SK-MEL-5 (cell line): ENCODE data around the gene SOWAHC. TPM values are rescaled to one million over a fixed set of nuclear protein-coding genes. Genes with fewer than 3 reads are reported as not detected.
"Not testable (repeated sequence)": the region's sequence is repeated elsewhere in the genome, so short reads cannot be mapped to it uniquely, and the experiment has no call there.

Experiments
- DNase-seq: peaks from one replicate; pipeline ENCODE4 v3.0.0-alpha.2; 2016; ENCODE audit warnings: low read depth, low spot score
- in situ Hi-C: cut with HindIII; loops from 2 replicates; pipeline ENCODE4 v1.10.0; 2016; ENCODE audit warnings: low sequenced_read_pairs, high pct_unique_total_duplicates, low pct_unique_long_range_greater_than_20kb
- polyA plus RNA-seq, 2 experiments: library from polyadenylated mRNA; depleted of rRNA; stranded (reverse); fragments of >200 nt; gene quantifications; 2 replicates each; pipeline ENCODE4 v1.2.3, GENCODE V29; 2015
- total RNA-seq: library from RNA; depleted of rRNA; stranded (reverse); fragments of >200 nt; shearing (Covaris generic); gene quantifications from 2 replicates; pipeline ENCODE4 v1.2.3, GENCODE V29; 2014; rRNA removed

Gene SOWAHC, protein sequence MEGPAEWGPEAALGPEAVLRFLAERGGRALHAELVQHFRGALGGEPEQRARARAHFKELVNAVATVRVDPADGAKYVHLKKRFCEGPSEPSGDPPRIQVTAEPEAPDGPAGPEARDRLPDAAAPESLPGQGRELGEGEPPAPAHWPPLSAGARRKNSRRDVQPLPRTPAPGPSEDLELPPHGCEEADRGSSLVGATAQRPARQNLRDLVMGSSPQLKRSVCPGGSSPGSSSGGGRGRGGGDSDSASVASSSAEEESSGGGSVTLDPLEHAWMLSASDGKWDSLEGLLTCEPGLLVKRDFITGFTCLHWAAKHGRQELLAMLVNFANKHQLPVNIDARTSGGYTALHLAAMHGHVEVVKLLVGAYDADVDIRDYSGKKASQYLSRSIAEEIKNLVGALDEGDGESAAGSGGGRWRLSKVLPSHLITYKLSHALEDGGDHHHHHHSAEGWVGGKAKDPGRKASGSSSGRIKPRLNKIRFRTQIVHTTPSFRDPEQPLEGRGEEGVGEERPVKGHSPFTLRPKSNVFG
- 8.5 and 8.6 TPM in 2 replicates for total RNA-seq
- 10.5 and 12.8 TPM in 2 replicates for polyA plus RNA-seq (2015; cell fraction: cytosol; rRNA removed)
- 2.6 and 4.3 TPM in 2 replicates for polyA plus RNA-seq (2015; cell fraction: nucleus; rRNA removed)

DNA sequence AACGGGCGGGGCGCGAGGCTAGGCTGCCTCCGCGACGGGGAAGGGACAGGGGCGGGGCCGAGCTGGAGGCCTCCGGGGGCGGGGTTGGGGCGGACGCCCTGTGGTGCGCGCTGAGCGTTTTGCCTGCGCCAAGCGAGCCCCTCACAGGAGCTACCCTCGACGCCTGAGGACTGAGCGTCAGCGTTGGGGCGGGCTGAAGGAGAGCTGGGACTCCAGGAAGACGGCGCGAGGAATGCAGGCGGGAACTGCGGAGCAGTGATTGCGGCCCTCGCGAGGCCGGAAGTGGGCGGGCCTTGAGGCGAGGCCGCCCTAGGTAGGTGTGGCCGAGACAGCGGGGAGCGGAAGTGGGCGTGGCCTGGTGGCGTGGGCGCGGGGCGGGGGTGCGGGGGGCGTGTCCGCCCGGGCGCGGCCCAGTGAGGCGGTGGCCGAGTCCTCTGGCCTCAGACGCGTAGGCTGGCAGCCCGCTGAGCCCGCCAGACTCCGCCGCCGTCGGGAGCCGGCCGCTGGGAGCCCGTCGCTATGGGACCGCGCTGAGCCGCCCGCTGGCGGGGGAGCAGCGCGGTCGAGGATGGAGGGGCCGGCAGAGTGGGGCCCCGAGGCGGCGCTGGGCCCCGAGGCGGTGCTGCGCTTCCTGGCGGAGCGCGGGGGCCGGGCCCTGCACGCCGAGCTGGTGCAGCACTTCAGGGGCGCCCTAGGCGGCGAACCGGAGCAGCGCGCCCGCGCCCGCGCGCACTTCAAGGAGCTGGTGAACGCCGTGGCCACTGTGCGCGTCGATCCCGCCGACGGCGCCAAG, at the start of gene SOWAHC, which contains the start of gene SEPTIN10:
Gene SOWAHC (plus strand): TSS at position 443 of the 793 bp plus-strand sequence. CDS start 126 bp downstream, at position 569.
Gene SEPTIN10 (minus strand): TSS at position 45 of the 793 bp plus-strand sequence. CDS start 139 bp downstream, outside the sequence.
- in situ Hi-C loops = no loop called here
- DNase-seq = peak; percentile 97

DNA sequence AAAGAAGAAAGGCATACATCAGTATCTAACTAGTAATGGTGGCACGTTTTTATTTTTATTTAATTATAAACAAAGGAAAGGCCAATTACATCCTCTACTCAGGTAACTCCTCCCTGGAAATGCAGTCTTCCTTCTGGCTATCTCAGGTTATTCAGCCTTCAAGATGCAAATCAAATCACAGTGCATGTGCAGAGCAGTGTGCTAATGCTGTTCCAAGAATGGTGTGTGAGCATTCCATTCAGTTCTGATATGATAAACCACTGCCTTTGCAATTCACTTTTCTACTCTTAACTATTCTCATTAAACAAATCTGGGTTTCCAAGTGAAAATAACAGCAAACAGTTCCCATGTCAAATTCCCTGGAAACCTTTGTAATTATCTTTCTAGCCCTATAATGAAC, 38.8 kb upstream of the SOWAHC start:
- DNase-seq = no peak
- in situ Hi-C loops = no loop called here

DNA sequence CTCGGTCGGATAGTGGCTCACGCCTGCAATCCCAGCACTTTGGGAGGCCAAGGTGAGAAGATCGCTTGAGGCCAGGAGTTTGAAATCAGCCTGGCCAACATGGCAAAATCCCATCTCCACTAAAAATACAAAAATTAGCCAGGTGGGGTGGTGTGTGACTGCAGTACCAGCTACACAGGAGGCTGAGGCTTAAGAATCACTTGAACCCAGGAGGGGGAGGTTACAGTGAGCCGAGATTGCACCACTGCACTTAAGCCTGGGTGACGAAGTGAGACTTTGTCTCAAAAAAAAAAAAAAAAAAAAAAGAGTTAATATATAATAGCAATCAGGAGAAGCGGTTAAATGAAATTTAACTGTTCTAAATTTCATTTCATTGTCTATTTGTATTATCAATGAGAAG, 36.5 kb upstream of the SOWAHC start:
- DNase-seq, in situ Hi-C loops: not testable (repeated sequence)

DNA sequence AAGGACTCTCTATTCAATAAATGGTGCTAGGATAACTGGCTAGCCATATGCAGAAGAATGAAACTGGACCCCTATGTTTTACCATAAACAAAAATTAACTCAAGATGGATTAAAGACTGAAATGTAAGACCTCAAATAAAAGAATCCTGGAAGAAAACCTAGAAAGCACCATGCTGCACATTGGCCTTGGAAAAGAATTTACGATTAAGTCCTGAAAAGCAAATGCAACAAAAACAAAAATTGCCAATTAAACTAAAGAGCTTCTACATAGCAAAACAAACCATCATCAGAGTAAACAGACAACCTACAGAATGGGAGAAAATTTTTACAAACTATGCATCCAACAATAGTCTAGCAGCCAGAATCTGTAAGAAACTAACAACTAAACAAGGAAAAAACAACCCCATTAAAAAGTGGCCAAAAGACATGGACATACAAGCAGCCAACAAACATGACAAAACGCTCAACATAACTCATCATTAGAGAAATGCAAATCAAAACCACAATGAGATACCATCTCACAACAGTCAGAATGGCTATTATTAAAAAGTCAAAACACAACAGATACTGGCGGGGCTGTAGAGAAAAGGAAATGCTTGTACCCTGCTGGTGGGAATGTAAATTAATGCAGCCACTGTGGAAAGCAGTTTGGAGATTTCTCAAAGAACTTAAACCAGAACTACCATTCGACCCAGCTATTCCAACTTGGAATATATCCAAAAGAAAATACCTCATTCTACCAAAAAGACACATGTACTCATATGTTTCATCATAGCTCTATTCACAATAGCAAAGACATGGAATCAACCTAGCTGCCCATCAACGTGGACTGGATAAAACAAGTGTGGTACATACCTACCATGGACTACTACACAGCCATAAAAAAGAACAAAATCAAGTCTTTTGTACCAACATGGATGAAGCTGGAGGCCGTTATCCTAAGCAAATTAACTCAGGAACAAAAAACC, 31.0 kb upstream of the SOWAHC start:
- in situ Hi-C loops = no loop called here
- DNase-seq = no peak

DNA sequence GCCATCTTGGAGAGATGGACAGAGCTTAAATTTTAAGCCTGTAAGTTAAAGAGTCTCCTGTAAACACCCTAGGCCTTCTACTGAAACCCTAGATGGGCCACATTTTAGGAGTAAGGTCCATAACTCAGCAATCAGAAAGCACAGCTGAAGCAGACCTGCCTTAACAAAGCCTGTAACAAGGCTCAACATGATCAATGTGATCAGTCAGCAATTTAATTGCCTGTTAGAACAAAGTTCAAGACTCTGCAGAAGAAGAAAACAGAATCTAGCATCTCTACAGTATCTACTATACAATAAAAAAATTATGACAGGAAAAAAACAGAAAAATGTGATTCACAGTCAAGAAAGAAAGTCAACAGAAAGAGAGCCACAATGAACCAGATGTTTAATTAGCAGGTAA, 27.5 kb upstream of the SOWAHC start:
- DNase-seq = no peak
- in situ Hi-C loops = no loop called here

DNA sequence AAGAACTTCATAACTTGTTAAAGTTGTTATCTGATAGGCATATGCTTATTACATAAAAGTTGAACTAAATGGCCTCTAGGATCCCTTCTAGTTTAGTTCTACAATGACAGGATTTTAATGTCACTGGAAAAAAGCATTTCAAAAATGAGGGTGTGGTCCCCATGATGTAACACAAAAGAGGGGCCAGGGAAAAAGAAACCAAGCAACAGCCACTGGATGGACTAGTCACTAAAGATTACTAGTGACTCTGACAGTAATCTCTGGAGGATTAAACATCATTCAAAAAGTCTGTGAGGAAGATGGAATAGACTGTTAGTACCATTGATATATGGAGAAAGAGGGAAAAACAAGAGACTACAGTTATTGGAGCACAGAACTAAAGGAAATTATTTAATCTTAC, 23.0 kb upstream of the SOWAHC start:
- in situ Hi-C loops = no loop called here

DNA sequence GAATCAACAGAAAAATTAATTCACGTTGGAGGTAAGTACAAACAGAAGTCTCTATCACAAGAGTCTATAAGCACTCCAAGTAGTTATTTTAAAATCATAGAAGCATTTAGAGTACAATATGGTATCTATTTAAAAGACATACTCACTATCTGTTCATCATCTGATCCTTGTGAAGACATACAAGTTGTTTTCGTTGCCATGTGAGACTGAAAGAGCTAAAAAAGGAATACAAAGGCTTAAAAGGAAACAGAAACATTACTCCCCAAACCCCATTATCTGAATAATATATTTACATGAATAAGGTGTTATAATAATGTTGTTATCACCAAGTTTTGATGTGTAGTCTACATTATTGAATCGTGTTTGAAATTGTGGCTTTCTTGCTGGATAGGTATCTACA, 21.3 kb upstream of the SOWAHC start:
- DNase-seq = no peak
- in situ Hi-C loops = no loop called here

More for the DNA sequence above, 23.0 kb upstream of the SOWAHC start:
- DNase-seq = no peak

DNA sequence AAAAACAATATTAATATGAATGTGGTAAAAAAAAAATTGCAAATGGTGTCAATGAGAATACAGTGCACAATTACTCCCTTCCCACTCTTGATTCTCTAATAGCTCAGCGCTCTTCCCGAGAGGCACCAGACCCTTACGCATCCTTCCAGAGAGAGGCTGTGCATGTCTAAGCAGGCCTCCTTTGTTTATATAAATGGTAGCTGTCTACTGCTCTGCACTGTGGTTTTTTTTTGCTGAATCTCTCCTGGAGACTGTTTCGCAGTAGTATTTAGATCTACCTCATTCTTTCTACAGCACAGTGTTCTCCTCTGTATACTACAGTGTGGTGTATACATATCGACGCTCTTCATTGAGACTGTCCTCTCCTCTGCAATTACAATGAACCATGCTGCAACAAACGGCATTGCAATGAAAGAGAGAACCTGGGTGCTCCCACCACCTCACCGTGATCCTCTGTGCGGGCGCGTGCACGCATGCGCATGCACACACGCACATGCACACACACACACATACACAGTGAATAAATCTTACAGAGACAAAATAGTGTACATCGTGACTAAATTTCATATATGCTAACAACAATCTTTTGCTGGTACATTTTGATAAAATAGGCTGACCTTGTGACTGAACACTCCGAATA, 19.8 kb upstream of the SOWAHC start:
- in situ Hi-C loops = no loop called here
- DNase-seq = no peak

DNA sequence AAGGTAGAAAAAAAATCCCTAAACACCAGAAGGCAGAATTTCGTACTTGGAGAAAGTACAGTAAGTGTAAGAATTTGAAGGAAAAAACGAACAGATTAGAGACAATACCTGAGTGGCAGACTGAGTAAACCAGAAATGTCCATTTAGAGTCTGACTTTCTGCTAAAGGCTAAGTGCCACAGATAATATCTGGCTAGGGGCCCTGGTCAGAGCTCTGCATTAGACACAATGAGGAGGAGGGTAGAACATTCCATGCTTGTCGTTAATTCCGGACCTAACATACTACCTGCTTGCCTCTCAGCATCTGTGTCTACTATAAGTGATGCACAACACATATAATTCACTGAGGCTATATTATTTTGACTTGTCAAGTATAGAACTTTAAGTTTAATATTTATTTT, 18.5 kb upstream of the SOWAHC start:
- DNase-seq = no peak
- in situ Hi-C loops = no loop called here

DNA sequence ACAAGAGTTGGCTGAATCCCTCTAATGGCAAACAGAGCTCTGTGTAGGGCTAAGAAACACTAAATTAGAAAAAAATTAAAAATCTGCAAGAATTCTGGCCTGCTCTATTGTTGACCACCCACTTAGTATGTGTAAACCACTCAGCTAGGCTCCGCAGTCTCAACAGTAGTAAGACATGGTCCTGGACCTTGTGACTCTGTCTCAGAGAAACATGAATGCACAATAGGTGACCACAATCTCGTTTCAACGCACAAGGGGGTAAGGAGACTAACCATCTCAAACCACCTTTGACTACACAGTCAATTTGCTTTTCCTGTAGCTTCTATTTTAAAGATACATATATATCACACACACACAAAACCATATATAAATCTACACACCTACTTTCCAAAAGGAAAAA, 16.9 kb upstream of the SOWAHC start:
- in situ Hi-C loops = no loop called here
- peak; percentile 94 for DNase-seq

DNA sequence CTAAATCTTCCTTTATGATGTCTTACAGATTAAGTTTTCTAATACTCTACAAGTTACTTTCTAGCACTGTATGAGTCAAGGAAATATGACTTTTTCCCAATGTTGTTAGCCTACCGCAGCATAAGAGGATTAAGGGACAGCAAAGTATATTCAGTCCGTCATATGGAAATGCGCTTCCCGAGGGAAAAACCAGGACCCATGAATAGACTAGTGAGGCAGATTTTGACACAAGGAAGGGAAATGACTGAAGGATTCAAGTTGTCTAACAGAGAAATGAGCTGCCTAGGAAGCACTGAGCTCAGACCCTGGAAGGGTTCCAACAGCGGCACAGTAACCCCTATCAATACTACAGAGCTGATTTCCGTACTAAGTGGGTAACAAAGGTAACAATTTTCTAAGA, 12.4 kb upstream of the SOWAHC start:
- DNase-seq = no peak
- in situ Hi-C loops = no loop called here

DNA sequence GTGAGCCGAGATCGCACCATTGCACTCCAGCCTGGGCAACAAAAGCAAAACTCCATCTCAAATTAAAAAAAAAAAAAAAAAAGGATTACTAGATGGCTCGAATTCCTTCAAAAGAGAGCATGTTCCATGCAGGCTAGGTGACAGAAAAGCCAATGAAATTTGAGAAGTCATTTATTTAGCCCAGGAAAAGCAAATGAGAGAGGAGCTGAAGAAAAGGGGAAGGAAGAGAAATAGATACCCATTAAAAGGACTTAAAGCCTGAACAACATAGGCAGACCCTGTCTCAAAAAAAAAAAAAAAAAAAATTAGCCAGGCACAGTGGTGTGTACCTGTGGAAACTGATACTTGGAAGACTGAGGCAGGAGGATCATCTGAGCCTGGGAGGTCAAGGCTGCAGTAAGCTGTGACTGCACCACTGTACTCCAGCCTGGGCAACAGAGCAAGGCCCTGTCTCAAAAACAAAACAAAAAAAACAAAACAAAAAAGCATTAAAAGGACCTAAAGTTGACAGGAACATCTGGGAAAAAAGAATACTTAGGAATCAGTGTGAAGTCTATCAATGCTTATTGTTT, 11.5 kb upstream of the SOWAHC start:
- in situ Hi-C loops = no loop called here
- no peak for DNase-seq

DNA sequence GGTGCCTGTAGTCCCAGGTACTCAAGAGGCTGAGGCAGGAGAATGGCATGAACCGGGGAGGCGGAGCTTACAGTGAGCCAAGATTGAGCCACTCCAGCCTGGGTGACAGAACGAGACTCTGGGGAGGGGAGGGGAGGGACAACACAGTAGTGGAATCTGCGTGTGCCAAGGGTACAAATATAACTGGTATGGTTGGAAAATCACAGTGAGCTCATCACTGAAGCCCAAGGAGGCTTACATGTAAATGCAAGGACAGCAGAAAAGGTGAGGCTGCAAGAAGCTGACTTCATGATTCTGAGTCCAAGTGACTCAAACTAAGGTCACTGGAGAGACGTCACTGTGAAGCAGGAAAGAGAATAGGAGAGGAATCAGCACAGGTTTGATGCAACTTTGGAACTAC, 9.6 kb upstream of the SOWAHC start:
- in situ Hi-C loops = no loop called here
- no peak for DNase-seq

DNA sequence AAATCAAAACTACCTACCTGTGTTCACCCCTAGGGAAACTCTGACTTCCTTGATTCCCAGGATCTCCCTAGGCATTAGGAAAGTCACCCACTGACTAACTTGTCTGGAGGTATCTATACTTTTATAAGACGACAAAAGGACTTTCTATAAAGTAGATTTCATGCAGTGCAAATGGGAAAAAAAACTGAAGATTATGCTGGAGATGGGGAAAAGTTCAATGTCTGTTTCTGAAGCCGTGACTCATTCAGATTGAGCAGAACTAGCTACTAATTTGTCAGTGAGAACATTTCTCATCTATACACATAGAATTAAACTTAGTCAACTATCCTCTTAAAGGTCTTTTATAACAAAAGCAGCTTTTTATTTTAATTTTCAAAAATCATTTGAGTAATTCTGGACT, 6.4 kb upstream of the SOWAHC start:
- no peak for DNase-seq
- in situ Hi-C loops = no loop called here

DNA sequence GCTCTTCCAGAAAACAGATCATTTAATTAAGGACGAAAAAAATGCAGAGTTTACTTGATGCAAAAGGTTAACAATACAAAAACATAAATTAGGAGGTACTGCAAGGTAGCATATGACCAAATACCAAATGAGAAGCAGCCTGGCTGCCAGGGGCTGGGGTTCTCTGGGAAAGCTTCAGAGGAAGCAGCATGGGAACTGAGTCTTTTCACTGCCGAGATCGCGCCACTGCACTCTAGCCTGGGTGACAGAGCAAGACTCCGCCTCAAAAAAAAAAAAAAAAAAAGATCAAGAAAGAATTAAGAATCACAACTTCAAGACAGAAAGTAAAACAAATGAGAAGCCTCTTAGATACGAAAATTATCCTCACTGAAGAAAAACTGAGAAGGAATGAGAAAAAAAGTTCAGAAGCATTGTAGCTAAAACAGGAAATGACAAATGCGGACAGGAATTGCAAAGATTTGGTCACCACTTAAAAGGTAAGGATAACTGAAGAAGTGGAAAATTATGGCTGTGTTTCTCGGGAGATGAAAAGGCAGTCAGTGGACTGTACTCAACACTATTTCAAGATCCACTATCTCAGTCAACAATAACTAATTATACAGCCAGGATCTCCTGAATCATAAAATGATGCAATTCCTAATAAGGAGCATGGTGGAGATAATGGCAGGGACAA, 4.7 kb upstream of the SOWAHC start:
- in situ Hi-C loops = no loop called here
- no peak for DNase-seq

DNA sequence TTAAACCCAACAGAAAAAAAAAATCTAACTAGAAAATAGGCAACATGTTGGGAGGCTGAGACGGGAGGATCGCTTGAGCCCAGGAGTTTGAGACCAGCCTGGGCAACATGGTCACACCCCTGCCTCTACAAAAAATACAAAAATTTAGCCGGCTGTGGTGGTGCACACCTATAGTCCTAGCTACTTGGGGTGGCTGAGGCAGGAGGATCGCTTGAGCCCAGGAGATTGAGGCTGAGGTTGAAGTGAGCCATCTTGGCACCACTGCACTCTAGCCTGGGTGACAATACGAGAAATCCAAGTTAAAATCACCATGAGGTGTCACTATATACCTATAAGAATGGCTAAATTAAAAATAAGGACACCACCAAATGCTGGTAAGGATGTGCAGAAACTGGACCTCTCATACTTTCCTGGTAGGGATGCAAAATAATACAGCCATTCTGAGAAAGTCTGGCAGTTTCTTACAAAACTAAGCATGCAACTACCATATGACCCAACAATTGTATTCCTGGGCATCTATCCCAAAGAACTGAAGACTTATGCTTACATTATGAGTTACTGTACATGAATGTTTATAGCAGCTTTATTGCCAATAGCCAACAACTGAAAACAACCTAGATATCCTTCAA, 2.6 kb upstream of the SOWAHC start:
- peak; percentile 46 for DNase-seq
- in situ Hi-C loops = no loop called here
